ENCODE measurements around the gene DNER. TPM values are rescaled to one million over a fixed set of nuclear protein-coding genes. Genes with fewer than 3 reads are reported as not detected.

Gene DNER
- polyA plus RNA-seq, 1 donor (not counting 4 experiments of a cell fraction or from before 2014, with no cell fraction given) = 8.5 TPM

DNA sequence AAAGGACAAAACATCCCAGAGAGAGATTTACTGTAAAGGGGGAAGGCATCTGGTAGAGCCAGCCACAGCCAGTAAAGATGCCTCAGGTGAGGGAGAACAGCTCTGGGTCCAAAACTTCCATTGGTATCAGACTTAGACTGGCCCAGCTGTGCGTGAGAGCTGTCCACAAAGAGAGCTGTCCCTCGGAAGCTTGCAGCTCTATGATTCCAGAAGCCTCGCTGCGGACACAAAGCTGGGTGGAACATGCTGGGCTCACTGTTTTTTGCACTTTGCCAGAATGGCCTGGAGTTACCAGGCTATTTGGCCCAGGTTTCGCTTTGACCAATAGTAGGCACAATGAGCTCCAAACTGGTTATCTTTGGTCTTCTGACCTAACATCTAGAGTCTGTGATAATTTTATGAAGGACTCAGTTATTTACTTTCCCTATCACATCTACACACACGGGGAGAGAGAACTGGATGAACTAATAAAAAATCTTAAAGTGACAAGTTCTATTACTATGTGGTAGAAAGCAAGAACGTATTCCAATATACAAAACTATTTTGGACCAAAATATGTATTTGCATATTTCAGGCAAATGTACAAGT lies 101.9 kb downstream of the DNER start:
- FAIRE-seq = no peak
- TF ChIP-seq CTCF (optimal IDR thresholded peaks at IDR 0.05 in 1 of 3, IDR thresholded peaks at IDR 0.05 in 1 of 3, conservative IDR thresholded peaks at IDR 0.05 in 1 of 3; ENCODE audit: extremely low read depth in 1 of 3, insufficient read depth in 2 of 3, low read length in 3 of 3) = no peak
- dilution Hi-C loops (cut with MboI; ENCODE audit: extremely low pct_ligation_motif_present, low sequenced_read_pairs) = no loop called here

DNA sequence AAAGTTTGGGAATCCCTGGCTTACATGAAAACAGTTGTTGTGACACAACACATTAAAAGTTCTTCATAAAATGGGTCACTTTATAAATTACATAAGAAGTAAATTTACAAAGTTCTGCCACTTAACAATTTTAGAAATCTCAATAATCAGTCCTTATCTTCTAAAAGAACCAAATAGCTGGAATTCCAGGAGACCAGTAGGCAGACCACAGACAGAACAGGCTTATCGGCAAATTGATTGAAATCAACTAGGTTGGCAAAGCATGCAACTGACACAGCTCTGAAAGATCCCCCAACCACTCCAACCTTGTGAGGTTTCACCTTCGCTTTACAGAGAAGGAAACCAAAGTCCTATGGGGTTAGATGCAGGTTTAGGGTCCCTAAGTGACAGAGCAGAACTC lies 103.0 kb downstream of the DNER start:
- H4K20me1 ChIP-seq (ENCODE audit: control insufficient read depth, extremely low read depth, insufficient read depth, low read length) = no peaks in the 10 kb centered on the region
- H3K36me3 ChIP-seq (ENCODE audit: control insufficient read depth in 2 of 2, extremely low read depth in 1 of 2, insufficient read depth in 2 of 2, low read length in 2 of 2) = no peaks in the 10 kb centered on the region
- TF ChIP-seq EZH2 (IDR thresholded peaks at IDR 0.05; ENCODE audit: low read length) (no peak), CTCF (optimal IDR thresholded peaks at IDR 0.05 in 1 of 3, IDR thresholded peaks at IDR 0.05 in 1 of 3, conservative IDR thresholded peaks at IDR 0.05 in 1 of 3; ENCODE audit: extremely low read depth in 1 of 3, insufficient read depth in 2 of 3, low read length in 3 of 3) (no peak)
- no peak overlapping the region for H3K9ac ChIP-seq (ENCODE audit: control insufficient read depth, extremely low read depth, insufficient read depth, low read length)
- H3K79me2 ChIP-seq (ENCODE audit: control insufficient read depth, insufficient read depth, low read length) = no peaks in the 10 kb centered on the region
- H3K9me1 ChIP-seq (ENCODE audit: control insufficient read depth, extremely low read depth, insufficient read depth, low read length) = no peaks in the 10 kb centered on the region
- no peak overlapping the region for H3K4me3 ChIP-seq (ENCODE audit: control insufficient read depth in 2 of 3, extremely low read depth in 1 of 3, insufficient read depth in 2 of 3, low read depth in 1 of 3, low read length in 3 of 3)
- no peak for DNase-seq (ENCODE audit: low read depth, low spot score)
- H3K4me1 ChIP-seq (ENCODE audit: control insufficient read depth, extremely low read depth, insufficient read depth, low read length) = no peaks in the 10 kb centered on the region
- no peak for FAIRE-seq
- H2AFZ ChIP-seq (ENCODE audit: control insufficient read depth, low read length) = no peak overlapping the region
- no peaks in the 10 kb centered on the region for H3K27me3 ChIP-seq (ENCODE audit: control insufficient read depth, extremely low read depth, insufficient read depth, low read length)
- no peaks in the 10 kb centered on the region for H3K9me3 ChIP-seq (ENCODE audit: control insufficient read depth, low read depth, low read length)
- H3K27ac ChIP-seq (ENCODE audit: control insufficient read depth, insufficient read depth, low read length) = no peak overlapping the region
- dilution Hi-C loops (cut with MboI; ENCODE audit: extremely low pct_ligation_motif_present, low sequenced_read_pairs) = no loop called here
- no peak overlapping the region for H3K4me2 ChIP-seq (ENCODE audit: control insufficient read depth, extremely low read depth, insufficient read depth, low read depth, low read length)

More for the DNA sequence above, 101.9 kb downstream of the DNER start:
- no peaks in the 10 kb centered on the region for H3K27me3 ChIP-seq (ENCODE audit: control insufficient read depth, extremely low read depth, insufficient read depth, low read length)
- no peaks in the 10 kb centered on the region for H3K9me1 ChIP-seq (ENCODE audit: control insufficient read depth, extremely low read depth, insufficient read depth, low read length)
- no peak overlapping the region for H3K4me2 ChIP-seq (ENCODE audit: control insufficient read depth, extremely low read depth, insufficient read depth, low read depth, low read length)
- H2AFZ ChIP-seq (ENCODE audit: control insufficient read depth, low read length) = no peak overlapping the region
- H3K9ac ChIP-seq (ENCODE audit: control insufficient read depth, extremely low read depth, insufficient read depth, low read length) = no peak overlapping the region
- H3K36me3 ChIP-seq (ENCODE audit: control insufficient read depth in 2 of 2, extremely low read depth in 1 of 2, insufficient read depth in 2 of 2, low read length in 2 of 2) = no peaks in the 10 kb centered on the region
- no peak for DNase-seq (ENCODE audit: low read depth, low spot score)
- no peak overlapping the region for H3K4me3 ChIP-seq (ENCODE audit: control insufficient read depth in 2 of 3, extremely low read depth in 1 of 3, insufficient read depth in 2 of 3, low read depth in 1 of 3, low read length in 3 of 3)
- no peak overlapping the region for H3K27ac ChIP-seq (ENCODE audit: control insufficient read depth, insufficient read depth, low read length)
- no peaks in the 10 kb centered on the region for H3K4me1 ChIP-seq (ENCODE audit: control insufficient read depth, extremely low read depth, insufficient read depth, low read length)
- H3K9me3 ChIP-seq (ENCODE audit: control insufficient read depth, low read depth, low read length) = no peaks in the 10 kb centered on the region
- H4K20me1 ChIP-seq (ENCODE audit: control insufficient read depth, extremely low read depth, insufficient read depth, low read length) = no peaks in the 10 kb centered on the region
- H3K79me2 ChIP-seq (ENCODE audit: control insufficient read depth, insufficient read depth, low read length) = no peaks in the 10 kb centered on the region

Data from keratinocyte (primary cell).